RWPE1 (cell line): ENCODE measurements around the gene MTMR3.
"Not testable (repeated sequence)": the region's sequence is repeated elsewhere in the genome, so short reads cannot be mapped to it uniquely, and the experiment has no call there.

ENCODE experiments used
- CTCF ChIA-PET: fragments of 350-600 bp; sonication (Branson Sonifier 250); formaldehyde crosslinking; extraction: SDS; loops from one replicate; lab custom pipeline; 2021; lab: Yijun Ruan, JAX
- POLR2A ChIA-PET: fragments of 400-600 bp; formaldehyde crosslinking; extraction: SDS; loops from one replicate; lab custom pipeline; 2020; ENCODE audit warnings: antibody characterized with exemption; ENCODE audit not compliant: low non-redundant PET; lab: Yijun Ruan, JAX
- DNase-seq: peaks from one replicate; pipeline ENCODE4 v3.0.0; 2012; ENCODE audit warnings: low spot score
- H3K27ac ChIP-seq: fragments of 450-650 bp; 2 replicates; pipeline ENCODE4 v1.5.1; 2017
- TF ChIP-seq, protein P1 (sequence below): fragments of 450-650 bp; conservative IDR thresholded peaks from 2 replicates; pipeline ENCODE4 v1.5.1; 2017; ENCODE audit warnings: low read depth, mild to moderate bottlenecking

MTMR3 gene

DNA sequence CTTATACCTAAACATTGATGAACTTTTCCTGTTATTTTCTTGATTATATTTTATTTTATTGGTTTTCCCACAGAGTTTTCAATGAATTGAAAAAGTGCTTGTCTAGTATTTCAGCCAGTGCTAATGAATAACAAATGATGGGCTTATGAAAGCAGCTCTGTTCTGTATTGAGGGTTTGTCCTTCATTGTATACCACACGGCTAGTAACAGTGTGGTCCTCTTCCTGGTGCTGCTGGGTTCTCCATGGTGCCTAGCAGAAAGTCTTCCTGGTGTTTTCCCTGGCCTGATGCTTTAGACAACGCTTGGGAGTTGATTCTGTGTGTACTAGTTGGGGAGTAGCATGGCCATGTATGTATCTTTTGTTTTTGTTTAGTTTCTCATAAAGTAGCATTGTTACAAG lies 89.1 kb downstream of the MTMR3 start:
- DNase-seq = no peak
- TF ChIP-seq, protein P1, sequence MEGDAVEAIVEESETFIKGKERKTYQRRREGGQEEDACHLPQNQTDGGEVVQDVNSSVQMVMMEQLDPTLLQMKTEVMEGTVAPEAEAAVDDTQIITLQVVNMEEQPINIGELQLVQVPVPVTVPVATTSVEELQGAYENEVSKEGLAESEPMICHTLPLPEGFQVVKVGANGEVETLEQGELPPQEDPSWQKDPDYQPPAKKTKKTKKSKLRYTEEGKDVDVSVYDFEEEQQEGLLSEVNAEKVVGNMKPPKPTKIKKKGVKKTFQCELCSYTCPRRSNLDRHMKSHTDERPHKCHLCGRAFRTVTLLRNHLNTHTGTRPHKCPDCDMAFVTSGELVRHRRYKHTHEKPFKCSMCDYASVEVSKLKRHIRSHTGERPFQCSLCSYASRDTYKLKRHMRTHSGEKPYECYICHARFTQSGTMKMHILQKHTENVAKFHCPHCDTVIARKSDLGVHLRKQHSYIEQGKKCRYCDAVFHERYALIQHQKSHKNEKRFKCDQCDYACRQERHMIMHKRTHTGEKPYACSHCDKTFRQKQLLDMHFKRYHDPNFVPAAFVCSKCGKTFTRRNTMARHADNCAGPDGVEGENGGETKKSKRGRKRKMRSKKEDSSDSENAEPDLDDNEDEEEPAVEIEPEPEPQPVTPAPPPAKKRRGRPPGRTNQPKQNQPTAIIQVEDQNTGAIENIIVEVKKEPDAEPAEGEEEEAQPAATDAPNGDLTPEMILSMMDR = no peak
- no peak overlapping the region for H3K27ac ChIP-seq
- ChIA-PET CTCF (interaction anchor here (0.9 kb wide), 1 partner anchor 14 kb away, joined by 3 read pairs; no protein-coding TSS in a partner anchor), POLR2A (no interaction called here)

DNA sequence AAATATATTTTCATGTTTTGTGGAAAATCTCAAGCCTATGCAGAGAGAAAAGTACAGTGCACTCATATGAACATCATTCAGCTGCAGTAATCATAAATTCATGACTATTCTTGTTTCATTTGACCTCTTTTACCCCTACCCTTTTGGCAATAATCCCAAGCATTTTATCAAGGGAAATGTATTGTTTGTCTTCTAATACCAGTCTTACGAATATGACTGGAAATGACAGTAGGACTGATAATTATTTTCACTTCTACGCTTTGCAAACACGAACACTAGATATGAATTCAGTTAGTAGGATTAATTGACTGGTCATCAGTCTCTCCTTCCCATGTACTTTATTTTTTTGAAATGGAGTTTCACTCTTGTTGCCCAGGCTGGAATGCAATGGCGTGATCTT lies 90.3 kb downstream of the MTMR3 start:
- CTCF ChIA-PET = no interaction called here

DNA sequence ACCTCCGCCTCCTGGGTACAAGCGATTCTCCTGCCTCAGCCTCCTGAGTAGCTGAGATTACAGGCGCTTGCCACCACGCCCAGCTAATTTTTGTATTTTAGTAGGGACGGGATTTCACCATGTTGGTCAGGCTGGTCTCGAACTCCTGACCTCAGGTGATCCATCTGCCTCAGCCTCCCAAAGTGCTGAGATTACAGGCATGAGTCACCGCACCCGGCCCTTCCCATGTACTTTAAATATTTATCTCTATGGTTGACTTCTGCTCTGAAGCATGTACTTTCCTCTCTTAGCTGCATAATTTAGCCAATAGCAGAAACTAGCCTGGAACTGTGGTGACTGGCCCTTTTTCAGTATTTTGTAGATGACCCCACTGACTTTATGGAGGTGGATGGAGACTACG lies 90.7 kb downstream of the MTMR3 start:
- CTCF ChIA-PET, DNase-seq, H3K27ac ChIP-seq, POLR2A ChIA-PET: not testable (repeated sequence)

More for the DNA sequence above, 90.3 kb downstream of the MTMR3 start:
- no peak for DNase-seq
- TF ChIP-seq, protein P1 = no peak
- POLR2A ChIA-PET = no interaction called here
- H3K27ac ChIP-seq = no peak overlapping the region

DNA sequence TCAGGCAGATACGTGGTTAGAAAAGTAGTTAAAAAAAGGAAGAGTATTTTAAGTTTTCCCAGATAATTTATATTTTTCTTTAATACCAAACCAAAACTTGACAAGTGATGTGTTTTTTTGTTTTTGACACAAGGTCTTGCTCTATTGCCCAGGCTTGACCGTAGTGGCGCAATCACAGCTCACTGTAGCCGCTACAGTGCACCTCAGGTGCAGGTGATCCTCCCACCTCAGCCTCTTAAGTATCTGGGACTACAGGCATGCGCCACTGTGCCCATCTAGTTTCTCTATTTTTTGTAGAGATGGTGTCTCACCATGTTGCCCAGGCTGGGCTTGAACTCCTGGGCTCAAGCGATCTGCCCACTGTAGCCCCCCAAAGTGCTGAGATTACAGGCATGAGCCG lies 92.5 kb downstream of the MTMR3 start:
- DNase-seq = no peak
- TF ChIP-seq, protein P1 = no peak
- no peak overlapping the region for H3K27ac ChIP-seq
- POLR2A ChIA-PET = no interaction called here
- CTCF ChIA-PET = no interaction called here

DNA sequence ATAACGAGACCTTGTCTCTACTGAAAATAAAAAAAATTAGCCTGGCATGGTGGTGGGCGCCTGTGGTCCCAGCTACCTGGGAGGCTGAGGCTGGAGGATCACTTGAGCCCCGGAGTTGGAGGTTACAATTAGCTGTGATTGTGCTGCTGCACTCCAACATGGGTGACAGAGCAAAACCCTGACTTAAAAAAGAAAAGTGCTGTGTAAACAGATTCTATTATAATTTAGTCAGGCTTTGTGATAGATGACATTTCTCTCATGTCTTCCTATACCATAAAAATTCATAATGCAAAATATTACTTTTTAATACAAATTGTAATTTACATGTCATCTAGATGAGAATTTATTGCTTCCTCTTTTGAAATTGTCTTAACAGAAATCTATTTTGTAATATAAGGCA lies 94.1 kb downstream of the MTMR3 start:
- TF ChIP-seq, protein P1 = no peak
- H3K27ac ChIP-seq = no peak overlapping the region
- ChIA-PET CTCF (interaction anchor here (0.7 kb wide), 1 partner anchor 268 kb away, joined by 4 read pairs; no protein-coding TSS in a partner anchor), POLR2A (no interaction called here)
- DNase-seq = no peak

DNA sequence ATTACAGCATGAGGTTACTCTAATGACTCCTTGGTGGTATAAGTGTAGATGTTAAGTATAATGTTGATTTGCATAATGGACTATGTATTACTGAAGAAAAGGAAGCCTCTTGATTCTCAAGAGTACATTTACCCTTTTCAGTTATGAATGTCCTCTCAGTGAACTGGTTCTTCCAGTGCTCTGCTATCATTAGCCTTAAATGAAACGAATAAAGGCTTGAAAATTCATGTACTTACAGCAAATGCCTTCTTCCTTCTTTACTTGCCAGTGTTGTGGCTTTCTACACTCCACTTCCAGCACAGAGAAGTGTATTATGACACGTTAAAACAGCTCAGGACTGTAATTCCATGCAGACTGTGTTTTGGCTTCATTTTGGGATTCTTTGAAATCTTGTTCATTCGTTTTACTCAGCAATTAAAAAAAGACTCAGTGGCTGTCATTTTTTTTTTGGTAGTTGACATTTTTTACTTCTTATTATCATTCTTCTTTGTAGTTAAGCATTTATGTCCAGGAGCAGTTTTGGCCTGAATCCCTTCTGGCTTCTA lies 96.9 kb downstream of the MTMR3 start:
- CTCF ChIA-PET = interaction anchor here (0.7 kb wide), 1 partner anchor 20 kb away, joined by 3 read pairs; no protein-coding TSS in a partner anchor
- POLR2A ChIA-PET = no interaction called here
- TF ChIP-seq, protein P1 = no peak
- no peak for DNase-seq
- no peak overlapping the region for H3K27ac ChIP-seq

DNA sequence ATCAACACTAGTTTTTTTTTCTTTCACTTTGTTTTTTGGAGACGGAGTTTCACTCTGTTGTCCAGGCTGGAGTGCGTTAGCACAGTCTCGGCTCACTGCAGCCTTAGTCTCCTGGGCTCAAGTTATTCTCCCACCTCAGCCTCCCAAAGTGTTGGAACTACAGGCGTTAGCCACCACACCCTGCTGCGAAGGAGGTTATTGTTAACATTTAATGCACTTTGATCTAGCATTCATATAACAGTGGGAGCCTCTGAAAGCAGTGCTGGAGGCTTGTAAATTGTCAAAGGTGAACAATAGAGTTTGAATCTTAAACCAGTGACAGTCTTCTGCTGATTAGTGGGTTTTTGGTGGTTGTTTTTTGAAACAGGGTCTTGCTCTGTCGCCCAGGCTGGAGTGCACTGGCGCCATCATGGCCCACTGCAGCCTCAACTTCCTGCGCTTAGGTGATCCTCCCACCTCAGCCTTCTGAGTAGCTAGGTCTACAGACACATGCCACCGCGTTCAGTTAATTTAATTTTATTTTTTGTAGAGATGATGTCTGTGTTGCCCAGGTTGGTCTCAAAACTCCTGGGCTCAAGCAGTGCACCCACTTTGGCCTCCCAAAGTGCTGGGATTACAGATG lies 100.4 kb downstream of the MTMR3 start:
- ChIA-PET POLR2A (no interaction called here), CTCF (no interaction called here)
- TF ChIP-seq, protein P1 = no peak
- H3K27ac ChIP-seq = no peak overlapping the region
- no peak for DNase-seq
